NCI-H2171 treated with DMSO at 0.1 percent for 48 hours (cell line): ENCODE data around the gene FPGS.
"Not testable (repeated sequence)": the region's sequence is repeated elsewhere in the genome, so short reads cannot be mapped to it uniquely, and the experiment has no call there.

Experiments used
- DNase-seq: peaks from one replicate; lab custom pipeline; 2025; lab: John Stamatoyannopoulos, UW

The FPGS gene

DNA sequence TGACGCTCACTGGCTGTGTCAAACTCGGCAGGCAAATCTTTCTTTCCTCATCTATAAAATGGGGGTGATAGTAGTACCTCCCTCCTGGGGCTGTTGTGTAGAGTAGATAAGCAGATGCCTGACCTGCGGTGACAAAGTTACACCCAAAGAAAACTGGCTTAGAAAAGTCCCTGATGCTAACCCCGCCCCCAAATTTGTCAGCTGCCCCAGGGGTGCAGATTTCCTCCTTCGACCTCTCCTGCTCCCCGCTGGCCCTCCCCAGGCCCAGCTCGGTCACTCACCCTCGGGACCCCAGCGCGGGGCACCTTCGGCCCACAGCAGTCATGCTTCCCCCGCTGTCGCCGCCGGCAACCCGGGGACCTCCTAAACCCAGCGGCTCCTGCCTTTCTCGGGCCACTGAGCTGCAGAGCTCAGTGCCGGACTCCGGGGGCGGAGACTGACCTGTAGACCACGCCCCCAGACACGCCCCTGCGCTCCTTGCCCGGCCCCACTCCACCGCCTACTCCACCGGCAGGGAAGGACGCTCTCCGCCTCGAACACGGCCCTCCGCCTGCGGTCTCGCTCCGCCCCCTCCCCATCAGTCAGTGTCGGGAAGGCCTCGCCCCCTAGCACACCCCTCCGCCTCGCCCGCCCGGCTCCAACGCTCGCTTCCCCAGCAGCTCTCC lies 31.6 kb upstream of the FPGS start:
- DNase-seq: peak; percentile 100

DNA sequence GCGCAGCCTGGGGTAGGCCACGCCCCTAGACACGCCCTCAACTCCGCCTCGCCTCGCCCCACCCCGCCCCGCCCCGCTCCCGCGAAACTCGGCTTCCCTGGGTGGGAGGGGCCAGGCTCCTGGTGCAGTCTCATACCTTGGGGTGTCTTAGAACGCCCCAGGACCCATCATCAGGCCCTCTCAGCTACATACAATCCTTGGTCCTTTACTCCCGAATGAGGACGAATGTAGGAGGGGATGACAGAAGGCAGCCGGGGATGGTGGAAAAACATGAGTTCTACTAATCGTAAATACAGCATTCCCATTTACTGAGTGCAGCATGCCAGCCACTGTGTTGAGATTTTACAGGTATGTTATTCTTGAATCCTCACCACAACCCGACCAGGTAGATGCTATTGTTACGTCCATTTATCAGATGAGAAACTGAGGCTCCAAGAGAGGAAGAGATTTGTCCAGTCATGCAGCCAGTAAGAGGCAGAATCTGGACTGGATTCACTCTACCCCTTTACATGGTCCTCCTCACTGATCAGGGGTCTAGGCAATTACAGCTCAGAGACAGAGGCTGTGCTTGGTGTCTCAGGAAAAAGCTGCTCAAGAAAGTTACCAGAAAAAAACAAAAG lies 31.0 kb upstream of the FPGS start:
- DNase-seq: no peak

DNA sequence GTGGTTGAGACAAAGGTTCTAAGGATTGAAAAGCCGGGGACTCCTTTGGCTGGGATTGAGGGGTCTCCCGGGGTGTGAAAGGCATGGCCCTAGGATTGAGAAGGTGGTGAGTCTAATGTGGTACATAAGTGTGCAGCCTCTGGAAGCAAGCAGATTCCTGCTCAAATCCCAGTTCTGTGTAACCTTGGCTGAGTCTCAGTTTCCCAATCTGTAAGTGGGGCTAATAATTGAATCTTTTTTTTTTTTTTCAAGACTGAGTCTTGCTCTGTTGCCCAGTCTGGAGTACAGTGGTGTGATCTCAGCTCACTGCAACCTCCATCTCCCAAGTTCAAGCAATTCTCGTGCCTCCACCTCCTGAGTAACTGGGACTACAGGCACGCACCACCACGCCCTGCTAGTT lies 30.1 kb upstream of the FPGS start:
- no peak for DNase-seq

DNA sequence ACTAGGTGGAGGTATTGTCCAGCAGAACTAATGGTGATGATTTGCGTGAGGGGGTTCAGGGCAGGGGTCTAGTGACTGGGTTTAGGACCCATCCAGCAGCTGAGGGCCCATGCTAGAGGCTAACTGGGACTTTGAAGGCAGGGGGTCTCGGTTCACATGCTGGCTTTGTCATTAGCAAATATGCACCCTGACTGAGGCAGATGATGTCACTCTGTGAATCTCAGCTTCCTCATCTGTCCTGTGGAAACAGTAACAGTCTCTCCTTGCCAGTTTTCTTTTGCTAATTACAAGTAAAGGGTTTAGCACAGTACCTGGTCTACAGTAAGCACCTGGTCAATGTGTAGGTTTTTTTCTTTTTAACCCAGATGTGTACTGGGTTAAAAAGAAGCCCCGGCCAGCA lies 29.4 kb upstream of the FPGS start:
- no peak for DNase-seq

DNA sequence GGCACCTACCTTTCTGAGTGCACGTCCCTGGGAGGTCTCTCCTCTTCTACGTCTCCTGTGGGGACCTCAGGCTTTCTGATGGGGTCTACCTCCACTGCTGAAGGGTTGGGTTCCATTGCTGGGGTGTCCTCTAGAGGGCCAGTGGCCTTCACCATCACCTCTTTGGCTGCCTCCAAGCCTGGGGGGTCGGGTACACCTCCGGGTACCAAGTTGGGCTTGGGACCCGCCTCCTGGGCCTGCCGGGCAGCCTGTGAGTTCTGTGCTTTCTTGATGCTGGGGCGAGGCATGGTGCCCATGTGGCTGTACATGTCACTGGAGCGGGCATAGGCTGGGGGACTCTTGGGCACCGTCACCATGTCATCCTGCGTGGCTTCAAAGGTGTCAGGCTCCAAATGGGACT lies 28.7 kb upstream of the FPGS start:
- DNase-seq: no peak

DNA sequence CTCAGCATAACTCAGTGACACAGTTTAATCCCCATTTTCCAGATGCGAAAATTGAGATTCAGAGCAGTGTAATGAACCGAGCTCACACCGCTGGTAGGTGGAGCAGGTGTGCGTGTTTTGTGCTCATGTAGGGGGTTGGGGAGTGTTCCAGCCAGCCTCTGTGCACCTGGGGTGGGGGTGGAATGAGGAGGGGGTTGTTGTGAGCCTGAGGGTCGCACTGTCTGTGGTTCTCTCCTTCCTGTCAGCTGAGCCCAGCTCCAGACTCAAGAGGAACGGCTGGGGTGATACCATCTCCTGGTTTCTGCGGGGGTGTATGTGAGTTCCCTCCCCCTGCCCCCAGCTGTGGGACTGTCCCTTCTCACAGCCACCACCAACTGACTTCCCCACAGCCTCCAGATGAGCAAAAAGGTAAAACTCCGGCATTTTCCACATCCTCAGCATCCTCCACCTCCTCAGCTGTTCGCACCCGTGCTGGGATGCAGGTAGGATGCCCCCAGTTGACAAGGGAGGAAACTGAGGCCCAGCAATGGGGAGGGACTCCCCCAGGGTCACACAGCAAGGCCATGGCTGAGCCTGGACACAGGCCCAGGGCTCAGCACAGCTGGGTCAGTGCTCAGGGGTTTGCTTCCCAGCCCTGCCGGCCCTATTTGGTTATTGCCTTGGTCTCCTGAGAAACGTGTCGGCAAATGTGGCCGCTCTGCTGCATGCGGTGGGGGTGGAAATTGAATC lies 26.3 kb upstream of the FPGS start:
- DNase-seq: peak; percentile 16

DNA sequence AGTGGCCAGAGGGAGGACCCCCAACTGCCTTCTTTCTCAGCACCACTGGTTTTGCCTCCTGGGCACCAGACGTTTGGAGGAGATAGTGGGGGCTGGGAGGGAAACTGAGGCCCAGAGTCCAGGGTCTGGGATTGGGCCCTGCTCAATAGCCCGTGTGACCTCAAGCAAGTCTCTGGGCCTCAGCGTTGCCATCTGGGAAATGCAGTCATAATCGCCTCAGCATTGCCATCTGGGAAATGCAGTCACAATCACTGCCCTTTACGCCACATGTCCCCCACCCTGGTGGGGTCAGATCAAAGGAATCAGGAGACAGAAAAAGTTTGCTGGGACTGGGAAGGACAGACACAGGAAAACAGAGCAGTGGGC lies 25.8 kb upstream of the FPGS start:
- no peak for DNase-seq

DNA sequence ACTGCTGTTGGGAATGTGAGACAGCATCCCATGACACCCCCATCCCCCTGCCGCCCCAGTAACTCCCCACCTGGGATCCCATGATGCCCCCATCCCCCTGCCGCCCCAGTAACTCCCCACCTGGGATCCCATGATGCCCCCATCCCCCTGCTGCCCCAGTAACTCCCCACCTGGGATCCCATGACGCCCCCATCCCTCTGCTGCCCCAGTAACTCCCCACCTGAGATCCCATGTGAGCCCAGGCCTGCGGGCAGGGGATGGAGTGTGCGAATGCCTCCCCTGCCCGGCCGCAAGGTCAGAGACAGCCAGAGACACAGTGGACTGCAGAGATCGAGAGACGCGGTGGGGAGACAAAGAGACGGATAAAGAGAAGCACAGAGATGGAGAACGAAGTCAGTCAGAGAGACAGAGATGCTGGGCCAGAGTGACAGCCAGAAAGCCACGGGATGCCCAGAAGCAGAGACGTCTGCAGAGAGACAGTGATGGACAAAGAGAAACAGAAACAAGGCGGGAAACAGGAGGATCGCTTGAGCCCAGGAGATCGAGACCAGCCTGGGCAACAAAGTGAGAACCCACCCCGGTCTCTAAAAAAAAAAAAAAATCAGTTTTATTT lies 25.2 kb upstream of the FPGS start:
- DNase-seq: no peak

DNA sequence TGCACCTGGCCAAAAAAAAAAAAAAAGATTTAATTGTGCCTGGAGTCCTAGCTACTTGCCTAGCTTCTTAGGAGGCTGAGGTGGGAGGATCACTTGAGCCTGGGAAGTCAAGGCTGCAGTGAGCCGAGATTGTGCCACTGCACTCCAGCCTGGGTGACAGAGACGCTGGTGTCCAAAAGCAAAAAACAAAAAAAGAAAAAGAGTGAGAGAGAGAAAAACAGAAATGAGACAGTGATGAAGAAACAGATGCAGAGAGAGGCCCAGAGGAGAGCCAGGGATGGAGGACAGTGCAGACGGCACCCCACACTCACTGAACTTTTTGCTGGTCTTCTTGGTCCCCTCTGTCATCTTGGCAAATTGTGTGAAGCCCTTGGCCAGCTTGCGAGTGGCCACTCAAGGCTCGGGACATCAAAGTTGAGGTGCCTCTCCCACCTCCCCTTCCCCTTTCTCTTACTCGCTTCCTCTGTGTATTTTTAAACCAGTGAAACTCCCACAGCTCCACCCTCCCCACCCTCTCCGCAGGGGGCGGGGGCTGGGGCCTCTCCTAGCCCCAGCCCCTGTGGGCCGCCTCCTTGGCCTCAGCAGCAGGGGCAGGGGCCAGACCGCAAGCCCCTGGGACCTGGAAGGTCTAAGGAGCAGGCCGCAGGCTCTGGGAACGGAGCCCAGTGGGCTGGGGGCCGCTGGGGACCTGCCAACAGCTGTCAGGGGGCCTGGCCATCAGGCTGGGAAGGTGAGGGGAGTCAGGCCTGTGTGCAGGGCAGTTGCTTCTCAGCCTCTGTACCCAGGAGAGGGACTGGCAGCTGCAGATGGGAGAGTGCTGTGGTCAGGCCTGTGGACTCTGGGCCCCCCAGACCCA lies 24.2 kb upstream of the FPGS start, which contains the start of gene SH2D3C:
SH2D3C (minus strand) TSS at position 387 of the 856 bp plus-strand sequence; CDS start at position 348, 39 bp downstream.
- no peak for DNase-seq

DNA sequence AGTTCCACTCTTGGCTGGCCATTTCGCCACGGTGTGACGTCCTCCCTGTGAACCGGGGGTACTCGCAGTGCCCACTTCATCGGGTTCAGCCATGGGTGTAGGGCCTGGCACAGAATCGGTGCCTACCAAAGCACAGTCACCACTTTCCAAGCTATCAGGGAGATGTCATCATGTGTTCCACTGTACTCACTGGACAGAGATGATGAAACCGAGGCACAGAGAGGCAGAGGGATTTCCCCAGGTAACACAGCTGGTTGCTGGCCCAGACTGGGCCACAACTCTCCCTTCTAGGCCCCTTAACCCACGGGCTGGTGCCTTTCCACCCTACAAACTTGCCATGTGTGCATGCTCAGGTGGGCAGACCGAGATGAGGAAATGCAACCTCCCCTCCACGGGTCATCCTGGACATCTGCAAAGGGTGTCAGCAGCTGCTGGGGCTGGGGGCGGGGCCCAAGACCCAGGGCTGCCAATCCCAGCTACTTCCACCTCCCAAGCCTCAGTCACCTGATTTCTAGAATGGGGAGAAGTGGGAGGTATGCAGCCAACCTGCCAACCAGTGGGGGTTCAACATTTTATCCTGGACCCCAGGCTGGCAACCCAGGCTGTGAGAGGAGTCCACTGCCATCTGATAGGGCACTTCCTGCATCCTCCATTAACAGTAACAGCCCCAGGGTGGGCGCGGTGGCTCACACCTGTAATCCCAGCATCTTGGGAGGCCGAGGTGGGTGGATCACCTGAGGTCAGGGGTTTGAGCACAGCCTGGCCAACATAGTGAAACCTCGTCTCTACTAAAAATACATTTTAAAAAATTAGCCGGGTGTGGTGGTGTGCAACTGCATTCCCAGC lies 23.3 kb upstream of the FPGS start:
- DNase-seq: no peak

DNA sequence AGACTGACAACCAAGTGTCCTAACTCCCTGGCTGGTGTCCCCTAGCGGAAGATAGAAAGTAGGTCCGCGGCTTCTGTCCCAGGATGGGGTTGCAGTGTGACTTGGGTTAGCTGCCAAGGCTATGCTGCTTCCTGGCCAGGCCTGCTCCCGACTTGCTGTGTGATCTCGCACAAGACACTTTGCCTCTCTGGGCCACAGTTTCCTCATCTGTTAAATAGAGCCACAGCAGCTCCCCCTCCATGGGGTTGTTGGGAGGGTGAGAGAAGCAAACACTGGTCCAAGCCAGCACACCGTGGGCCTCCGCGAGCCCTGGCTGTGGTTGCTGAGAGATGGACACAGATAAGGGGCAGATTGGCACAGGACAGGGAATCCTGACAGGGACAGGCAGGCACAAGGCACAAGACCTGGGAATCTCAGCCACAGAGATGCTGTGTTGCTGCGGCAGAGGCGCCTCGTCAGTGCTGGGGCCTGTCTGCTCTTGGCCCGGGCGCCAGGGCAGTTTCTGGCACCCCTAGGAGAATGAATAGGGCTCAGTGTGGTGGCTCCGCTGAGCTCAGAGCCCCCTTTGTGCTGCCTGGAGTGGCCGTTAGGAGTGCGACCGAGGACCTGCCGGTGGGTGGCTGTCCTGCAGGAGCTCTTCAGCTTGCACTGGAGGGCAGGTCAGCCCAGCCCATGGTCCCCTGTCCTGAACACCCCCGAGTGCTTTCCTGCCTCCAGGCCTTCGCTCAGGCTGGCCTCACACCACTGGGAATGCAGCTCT lies 22.4 kb upstream of the FPGS start:
- no peak for DNase-seq

DNA sequence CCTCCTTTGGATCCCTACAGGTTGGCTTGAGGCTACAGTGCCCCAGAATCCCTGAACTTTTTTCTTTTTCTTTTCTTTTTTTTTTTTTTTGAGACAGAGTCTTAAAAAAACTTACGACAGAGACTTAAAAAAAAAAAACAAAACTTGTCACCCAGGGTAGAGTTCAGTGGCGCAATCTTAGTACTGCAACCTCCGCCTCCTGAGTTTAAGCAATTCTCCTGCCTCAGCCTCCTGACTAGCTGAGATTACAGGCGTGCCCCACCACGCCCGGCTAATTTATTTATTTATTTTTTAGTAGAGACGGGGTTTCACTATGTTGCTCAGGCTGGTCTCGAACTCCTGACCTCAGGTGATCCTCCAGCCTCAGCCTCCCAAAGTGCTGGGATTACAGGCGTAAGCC lies 21.8 kb upstream of the FPGS start:
- DNase-seq: not testable (repeated sequence)

DNA sequence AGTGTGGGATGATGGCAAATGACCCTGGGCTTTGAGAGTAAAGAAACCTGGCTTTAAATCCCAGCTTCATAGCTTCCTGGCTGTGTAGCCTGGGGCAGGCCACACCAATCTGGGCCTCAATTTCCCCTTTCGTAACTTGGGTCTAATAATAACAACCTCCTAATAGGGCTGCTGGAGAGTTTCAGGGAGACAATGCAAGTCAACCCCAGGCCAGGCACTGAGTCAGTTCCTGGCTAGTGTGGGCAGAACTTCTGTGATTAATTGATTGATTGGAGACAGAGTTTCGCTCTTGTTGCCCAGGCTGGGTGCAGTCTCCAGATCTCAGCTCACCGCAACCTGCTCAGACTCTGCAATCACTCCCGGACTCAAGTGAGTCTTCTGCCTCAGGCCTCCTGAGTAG lies 20.9 kb upstream of the FPGS start:
- no peak for DNase-seq

DNA sequence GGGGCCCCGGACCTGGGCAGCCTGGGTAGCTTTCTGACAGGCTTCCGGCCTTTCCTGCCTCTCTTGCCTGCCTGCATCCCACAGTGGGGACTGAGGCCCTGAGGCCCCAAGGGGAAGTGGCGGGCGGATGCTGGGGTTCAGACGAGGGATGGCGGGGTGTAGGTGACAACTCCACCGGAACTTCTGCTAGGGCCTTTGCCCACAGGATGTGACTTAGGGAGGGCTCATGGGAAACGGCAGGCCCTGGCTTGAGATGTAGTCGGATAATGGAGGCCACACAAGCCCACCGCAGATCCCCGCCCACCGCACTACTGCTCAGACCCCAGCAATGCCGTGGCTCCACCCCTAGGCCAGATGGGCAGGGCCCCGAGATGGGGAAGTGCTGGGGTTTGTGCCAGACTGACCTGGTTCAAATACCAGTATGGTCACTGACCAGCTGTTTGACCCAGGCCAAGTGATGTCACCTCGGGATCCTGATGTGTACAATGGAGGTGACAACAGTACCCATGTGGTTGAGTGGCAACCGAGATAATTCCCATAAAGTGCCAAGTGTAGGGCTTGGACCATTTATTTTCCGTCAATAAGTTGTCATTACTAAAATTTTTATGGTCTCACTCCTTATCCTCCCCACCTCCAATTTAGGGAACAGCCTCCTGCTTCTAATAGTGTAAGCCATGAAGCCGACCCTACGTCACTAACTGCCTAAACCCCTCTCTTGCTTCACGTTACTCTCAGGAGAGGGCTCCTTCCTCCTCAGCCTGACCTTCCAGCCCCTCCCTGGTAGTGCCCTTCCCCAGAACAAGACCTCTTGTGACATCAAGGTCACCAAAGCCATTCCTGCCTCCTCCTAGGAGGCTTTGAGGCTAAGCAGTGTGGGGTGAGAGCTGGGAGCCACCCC lies 19.3 kb upstream of the FPGS start:
- no peak for DNase-seq

DNA sequence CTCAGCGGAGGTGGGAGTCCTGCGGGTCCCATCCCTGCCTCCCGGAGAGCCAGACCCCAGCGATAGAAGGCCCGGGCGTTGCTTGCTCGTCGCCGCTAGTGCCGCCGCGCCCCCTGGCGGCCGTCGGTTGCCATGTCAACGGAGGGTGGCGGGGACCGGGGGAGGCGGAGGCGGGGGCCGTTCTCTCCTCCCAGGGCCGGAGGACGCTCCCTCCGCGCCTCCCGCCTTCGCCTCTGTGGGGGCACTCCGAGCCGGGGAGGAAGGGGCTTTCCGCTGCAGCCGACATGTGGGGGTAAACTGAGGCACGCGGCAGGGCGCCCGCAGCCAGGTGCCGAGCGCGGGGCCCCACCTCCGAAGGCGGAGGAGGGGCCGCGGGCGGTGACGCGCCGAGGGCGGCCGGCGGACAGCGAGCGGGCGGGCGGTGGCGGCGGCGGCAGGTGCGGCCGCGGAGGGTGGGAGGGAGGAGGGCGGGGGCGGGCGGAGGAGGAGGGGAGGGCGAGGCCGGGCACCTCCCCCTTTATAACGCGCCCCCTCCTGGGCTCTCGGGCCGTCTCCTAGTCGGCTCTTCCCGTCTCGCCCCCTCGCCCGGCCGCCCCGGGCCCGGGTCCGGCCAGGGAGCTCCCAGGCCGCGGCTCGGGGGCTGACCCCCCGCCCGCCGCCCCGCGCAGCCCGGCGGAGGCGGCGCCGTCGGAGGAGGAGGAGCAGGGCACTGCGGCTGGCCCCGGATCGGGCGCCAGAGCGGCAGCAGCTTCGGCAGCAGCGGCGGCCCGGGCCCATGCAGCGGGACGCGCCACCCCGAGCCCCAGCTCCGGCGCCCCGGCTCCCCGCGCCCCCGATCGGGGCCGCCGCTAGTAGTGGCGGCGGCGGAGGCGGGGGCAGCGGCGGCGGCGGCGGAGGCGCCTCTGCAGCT lies 17.4 kb upstream of the FPGS start:
- peak; percentile 87 for DNase-seq

DNA sequence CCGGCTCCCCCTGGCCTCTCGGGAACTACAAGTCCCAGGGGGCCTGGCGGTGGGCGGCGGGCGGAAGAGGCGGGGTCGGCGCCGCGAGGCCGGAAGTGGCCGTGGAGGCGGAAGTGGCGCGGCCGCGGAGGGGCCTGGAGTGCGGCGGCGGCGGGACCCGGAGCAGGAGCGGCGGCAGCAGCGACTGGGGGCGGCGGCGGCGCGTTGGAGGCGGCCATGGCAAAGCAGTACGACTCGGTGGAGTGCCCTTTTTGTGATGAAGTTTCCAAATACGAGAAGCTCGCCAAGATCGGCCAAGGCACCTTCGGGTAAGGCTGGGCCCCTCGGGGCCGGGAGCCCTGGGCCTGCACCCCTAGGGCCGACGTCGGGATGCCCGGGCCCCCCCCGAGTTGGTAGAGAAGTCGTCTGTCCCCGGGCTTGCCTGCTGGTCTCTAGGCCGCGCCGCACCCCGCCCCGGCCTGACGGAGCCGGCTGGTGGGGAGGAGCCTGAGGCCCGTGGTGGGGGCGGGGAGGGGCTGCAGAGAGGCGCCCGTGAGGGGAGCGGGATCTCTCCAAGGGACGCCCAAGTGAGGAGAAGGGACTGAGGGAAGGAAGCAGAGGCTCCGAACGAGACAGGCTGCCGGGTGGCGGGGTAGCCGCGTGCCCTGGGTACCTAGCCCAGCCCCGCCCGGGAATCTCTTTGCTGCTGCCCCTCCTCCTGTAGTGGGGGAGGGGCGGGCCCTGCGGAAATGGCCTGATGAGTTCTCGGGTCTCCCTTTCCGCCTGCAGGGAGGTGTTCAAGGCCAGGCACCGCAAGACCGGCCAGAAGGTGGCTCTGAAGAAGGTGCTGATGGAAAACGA lies 16.5 kb upstream of the FPGS start, which contains the start of gene CDK9:
CDK9 (plus strand) TSS at position 102 of the 840 bp plus-strand sequence; CDS start at position 217, 115 bp downstream.
- DNase-seq: peak; percentile 90

DNA sequence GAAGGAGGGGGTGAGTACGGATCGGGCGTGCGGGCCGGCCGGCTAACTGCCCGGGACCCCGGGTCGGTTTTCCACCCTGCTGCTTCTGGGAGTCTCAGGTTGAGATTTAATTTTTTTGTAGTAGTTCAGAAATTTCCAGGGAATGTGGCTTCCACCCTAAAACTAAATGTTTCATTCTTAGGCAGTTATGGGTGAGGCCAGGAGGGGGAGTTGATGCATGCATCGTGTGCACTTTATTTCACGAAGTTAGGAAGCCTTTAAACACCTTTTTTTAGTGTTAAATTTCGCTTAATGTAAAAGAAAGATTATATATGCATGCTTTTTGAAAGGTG lies 15.9 kb upstream of the FPGS start:
- no peak for DNase-seq
